Activated CD4-positive, alpha-beta T cell treated with anti-CD3 and anti-CD28 coated beads, Interleukin-2, amount 50 U/mL, for 48 hours (primary cell): ENCODE measurements around the gene SLC17A9.
"Not testable (repeated sequence)": the region's sequence is repeated elsewhere in the genome, so short reads cannot be mapped to it uniquely, and the experiment has no call there.

Source experiments
- DNase-seq, 2 experiments: peaks; one replicate each; pipeline ENCODE4 v3.0.0-alpha.2; 2020

The SLC17A9 gene

DNA sequence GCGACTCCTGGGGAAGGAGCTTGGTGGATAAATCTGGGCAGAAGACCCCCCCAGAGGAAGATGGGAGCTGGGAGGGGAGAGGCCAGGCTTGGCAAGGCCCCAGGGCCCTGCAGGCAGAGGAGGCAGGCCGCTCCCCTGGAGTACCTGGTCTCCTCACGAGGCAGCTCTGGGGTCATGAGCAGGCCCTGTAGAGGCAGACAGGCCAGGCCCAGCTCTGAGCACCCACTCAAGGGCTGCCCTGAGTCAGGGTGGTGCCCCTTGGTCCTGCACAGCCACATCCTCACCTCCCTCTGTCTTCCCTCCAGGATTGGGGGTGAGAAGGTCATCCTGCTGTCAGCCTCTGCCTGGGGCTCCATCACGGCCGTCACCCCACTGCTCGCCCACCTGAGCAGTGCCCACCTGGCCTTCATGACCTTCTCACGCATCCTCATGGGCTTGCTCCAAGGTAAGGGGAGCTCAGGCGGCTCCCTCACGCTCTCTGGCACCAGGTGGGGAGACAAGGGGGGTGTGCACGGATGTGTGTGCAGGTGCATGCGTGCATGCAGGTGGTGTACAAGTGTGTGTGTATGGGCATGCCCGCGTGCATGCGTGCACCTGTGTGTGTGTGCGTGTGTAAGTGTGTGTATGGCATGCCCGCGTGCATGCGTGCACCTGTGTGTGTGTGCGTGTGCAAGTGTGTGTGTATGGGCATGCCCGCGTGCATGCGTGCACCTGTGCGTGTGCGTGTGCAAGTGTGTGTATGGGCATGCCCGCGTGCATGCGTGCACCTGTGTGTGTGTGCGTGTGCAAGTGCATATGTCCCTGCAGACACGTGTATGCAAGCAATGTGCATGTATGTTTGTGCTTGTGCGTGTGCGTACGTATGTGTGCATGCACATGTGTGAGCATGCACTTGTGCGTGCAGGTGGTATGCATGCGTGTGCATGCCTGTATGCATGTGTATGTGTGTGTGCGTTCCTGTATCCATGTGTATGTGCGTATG is 4.9 kb downstream of the SLC17A9 start:
- DNase-seq, result no peak

GRCh38 chr20:62958388-62959100 is 6.0 kb downstream of the SLC17A9 start:
- no peak for DNase-seq

- no peak for DNase-seq
Measured at GRCh38 chr20:62959101-62959971, 6.8 kb downstream of the SLC17A9 start.

GRCh38 chr20:62959998-62960436 is 7.5 kb downstream of the SLC17A9 start:
- no peak for DNase-seq

- not testable (repeated sequence) for DNase-seq
Measured at GRCh38 chr20:62960446-62961309, 8.2 kb downstream of the SLC17A9 start.

DNA sequence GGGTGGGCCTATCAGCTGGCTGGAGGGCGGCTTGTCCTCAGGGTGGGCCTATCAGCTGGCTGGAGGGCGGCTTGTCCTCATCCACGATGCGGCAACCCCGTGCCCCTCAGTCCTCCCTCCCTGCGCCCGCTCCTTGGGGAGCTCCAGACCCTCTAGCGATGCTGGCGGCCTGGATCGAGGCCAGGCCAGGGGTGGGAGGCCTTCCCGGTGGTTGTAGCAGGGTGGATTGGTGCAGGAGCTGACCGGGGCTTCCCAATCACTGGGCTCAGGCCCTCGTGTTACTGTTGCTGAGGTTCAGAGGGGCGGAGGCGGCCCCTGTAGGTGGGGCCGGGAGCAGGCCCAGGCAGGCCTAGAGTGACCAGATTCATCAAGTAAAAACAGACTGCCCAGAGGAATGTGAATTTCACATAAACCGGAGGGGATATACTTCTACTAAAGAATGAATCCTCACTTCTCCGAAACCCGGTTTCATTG is 8.8 kb downstream of the SLC17A9 start:
- no peak for DNase-seq

DNA sequence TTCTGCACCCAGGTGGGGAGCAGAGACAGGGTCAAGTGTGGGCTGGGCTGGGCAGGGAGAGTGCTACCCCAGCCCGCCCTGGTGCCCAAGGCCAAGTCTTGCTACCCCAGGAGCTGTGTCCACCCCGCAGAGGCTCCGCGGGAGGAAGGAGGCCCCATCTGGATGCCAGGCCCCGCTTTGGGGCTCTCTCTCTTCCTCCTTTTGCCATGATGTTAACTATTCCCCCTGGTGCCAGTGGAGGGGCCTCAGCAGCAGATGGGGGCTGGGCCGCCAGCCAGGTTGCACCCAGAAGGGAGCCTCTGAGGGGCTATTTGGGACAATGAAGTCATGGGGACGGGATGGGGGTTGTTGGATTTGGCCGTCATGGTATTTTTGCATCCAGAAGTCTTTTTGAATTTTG is 9.3 kb downstream of the SLC17A9 start:
- no peak for DNase-seq

GRCh38 chr20:62962221-62962879 is 9.8 kb downstream of the SLC17A9 start:
- no peak for DNase-seq

GRCh38 chr20:62962891-62963613 is 10.5 kb downstream of the SLC17A9 start:
- DNase-seq, result no peak

GRCh38 chr20:62963614-62964397 is 11.3 kb downstream of the SLC17A9 start:
- DNase-seq, result no peak

DNA sequence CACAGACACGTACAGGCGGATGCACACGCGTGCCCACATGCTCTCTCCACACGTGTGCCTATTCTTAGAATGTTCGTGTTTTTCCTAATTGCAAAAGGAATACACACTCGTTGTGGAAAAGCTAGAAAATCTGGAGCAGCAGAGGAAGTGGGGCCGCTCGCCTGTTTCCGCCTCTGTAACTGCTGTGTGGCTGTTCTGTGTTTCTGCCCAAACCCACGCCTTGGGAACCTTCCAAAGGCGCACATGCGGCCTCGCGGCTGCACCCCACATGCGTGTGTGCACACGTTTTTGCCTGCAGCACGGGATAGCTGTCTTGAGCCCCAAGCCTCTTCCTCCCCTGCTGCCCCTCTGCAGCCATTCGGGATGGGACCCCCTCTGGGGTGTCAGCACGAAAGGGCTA is 12.2 kb downstream of the SLC17A9 start:
- no peak for DNase-seq

DNA sequence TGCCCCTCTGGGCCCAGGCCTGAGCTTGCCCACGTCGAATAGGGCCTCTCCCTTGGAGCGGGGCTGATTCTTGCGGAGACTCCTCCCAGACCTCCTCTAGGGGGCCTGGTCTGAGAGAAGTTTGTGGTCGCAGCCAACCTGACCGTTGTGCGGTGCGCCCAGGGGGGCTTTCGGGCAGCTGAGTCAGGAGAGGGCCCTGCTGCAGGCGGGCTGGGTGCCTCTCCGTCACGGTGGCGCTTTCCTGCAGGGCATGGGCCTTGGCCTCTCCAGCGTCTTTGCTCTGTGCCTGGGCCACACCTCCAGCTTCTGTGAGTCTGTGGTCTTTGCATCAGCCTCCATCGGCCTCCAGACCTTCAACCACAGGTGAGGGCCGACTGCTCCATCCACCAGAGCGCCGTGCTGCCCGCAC is 12.9 kb downstream of the SLC17A9 start:
- DNase-seq, result no peak

- no peak for DNase-seq
Measured at GRCh38 chr20:62966212-62967148, 14.0 kb downstream of the SLC17A9 start.

DNA sequence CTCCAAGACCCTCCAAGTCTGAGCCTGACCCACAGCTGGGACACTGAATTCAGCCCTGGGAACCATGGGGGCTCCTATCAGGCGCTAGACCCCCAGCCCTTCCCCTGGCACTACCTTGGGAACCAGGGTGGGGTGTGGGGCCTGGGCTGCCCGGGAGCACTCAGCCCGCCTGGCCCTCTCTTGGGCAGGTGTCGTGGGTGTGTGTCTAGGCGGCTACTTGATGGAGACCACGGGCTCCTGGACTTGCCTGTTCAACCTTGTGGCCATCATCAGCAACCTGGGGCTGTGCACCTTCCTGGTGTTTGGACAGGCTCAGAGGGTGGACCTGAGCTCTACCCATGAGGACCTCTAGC is 14.6 kb downstream of the SLC17A9 start:
- DNase-seq, result no peak

GRCh38 chr20:62967628-62968351 is 15.3 kb downstream of the SLC17A9 start:
- DNase-seq, result no peak

DNA sequence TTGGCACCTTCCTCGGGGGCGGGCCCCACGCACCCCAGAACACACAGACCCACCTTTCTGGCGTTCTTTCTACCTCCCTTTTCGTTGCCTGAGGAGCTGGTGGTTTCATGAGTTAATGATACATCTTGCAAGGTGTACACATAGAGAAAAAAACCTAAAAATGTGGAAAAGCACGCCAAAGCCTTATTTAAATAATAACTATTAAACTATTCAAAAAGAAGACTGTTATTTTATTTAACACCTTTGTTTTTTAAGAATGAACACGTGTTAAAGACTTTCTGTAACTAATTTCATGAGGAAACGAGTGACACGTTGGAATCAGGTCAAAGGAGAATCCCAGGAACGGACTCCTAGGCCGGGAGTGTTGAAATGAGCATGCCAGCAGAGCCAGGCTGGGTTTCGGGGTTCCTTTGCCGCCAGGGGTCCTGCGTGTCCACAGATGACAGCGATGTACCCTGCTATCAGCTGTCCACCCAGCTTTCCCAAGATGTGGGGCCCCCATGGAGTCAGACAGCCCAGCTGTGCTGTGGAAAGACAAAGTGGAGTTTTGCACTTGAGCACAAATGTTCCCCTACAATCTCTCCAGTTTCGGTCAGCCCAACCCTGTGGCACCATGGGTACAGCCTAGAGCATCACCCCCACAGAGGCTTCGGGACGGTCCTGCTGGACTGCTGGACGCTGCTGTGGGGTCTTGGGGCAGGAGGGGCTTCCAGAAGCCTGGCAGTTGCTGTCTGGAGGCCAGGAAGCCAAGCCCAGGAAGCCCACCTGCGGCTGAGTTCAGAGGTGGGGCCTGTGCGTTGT is 16.1 kb downstream of the SLC17A9 start:
- no peak for DNase-seq

DNA sequence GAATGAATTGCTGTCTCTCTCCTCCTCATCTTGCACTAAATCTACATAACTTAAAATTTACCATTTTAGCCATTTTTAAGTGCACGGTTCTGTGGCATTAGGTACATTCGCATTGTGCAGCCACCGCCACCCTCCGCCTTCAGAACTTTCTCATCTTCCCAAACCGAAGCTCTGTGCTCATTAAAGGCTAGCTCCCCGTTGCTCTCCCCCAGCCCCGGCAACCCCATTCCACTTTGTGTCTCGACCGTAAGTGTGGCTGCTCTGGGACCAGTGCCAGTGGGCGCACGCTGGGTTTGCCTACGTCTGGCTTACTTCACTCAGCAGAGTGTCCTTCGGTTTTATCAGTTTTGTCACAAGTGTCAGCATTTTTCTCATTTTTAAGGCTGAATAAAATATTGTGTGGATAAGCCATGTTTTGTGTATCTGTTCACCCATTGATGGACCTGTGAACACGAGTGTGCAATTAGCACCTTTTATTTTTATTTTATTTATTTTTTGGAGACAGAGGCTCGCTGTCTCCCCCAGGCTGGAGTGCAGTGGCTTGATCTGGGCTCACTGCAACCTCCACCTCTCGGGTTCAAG is 16.8 kb downstream of the SLC17A9 start:
- DNase-seq, result no peak
